GM23338 (cell line): Measurements from ENCODE around the gene C9orf85. TPM values are rescaled to one million over a fixed set of nuclear protein-coding genes. Genes with fewer than 3 reads are reported as not detected.

ENCODE experiments used
- ATAC-seq: fragments of 200-7000 bp; cut with Tn5 transposase; 3 replicates; pipeline ENCODE4 v1.9.1; 2020
- DNase-seq: peaks from one replicate; pipeline ENCODE4 v3.0.0-alpha.2; 2015; ENCODE audit warnings: low spot score
- H2AFZ ChIP-seq: fragments of 200-600 bp; sonication (generic); 2 replicates; pipeline ENCODE4 v1.8.0; 2016; ENCODE audit warnings: antibody characterized with exemption, mild to moderate bottlenecking, moderate library complexity
- H3F3A ChIP-seq: fragments of 200-600 bp; sonication (generic); replicated peaks from 2 replicates; pipeline ENCODE4 v1.8.0; 2017; ENCODE audit warnings: antibody characterized with exemption, mixed run types, low read depth
- H3K27ac ChIP-seq: fragments of 200-600 bp; sonication (generic); 2 replicates; pipeline ENCODE4 v1.6.1; 2016; ENCODE audit warnings: low read depth
- H3K27me3 ChIP-seq: fragments of 200-600 bp; sonication (generic); 2 replicates; pipeline ENCODE4 v1.8.0; 2016; ENCODE audit warnings: mild to moderate bottlenecking, mixed run types, moderate library complexity; ENCODE audit not compliant: insufficient read depth
- H3K36me3 ChIP-seq: fragments of 200-600 bp; sonication (generic); 2 replicates; pipeline ENCODE4 v1.8.0; 2016; ENCODE audit warnings: mild to moderate bottlenecking; ENCODE audit not compliant: insufficient read depth
- H3K4me1 ChIP-seq: fragments of 200-600 bp; sonication (generic); 2 replicates; pipeline ENCODE4 v1.8.0; 2016; ENCODE audit warnings: mild to moderate bottlenecking, moderate library complexity; ENCODE audit not compliant: insufficient read depth
- H3K4me2 ChIP-seq: fragments of 200-600 bp; sonication (generic); 2 replicates; pipeline ENCODE4 v1.7.1; 2017; ENCODE audit warnings: mixed run types
- H3K4me3 ChIP-seq: fragments of 200-600 bp; sonication (generic); 2 replicates; pipeline ENCODE4 v1.6.1; 2016; ENCODE audit warnings: mixed run types
- H3K79me2 ChIP-seq: fragments of 200-600 bp; sonication (generic); replicated peaks from 2 replicates; pipeline ENCODE4 v1.8.0; 2017; ENCODE audit warnings: mild to moderate bottlenecking; ENCODE audit not compliant: insufficient read depth
- H3K9me2 ChIP-seq: fragments of 200-600 bp; sonication (generic); 2 replicates; pipeline ENCODE4 v1.8.0; 2017; ENCODE audit not compliant: insufficient read depth
- H4K20me1 ChIP-seq: fragments of 200-600 bp; sonication (generic); replicated peaks from 2 replicates; pipeline ENCODE4 v1.8.0; 2017; ENCODE audit warnings: mild to moderate bottlenecking; ENCODE audit not compliant: insufficient read depth
- H3K27ac Mint-ChIP-seq: 2 replicates; pipeline ENCODE4 v1.8.0; 2020; ENCODE audit warnings: inconsistent platforms, mild to moderate bottlenecking, moderate library complexity, mixed read lengths
- H3K27me3 Mint-ChIP-seq: 3 replicates; pipeline ENCODE4 v1.8.0; 2022; ENCODE audit warnings: low read depth, mild to moderate bottlenecking, moderate library complexity, mixed read lengths, inconsistent platforms; ENCODE audit not compliant: insufficient read depth, poor library complexity
- H3K36me3 Mint-ChIP-seq: 3 replicates; pipeline ENCODE4 v1.8.0; 2021; ENCODE audit warnings: low read depth, mild to moderate bottlenecking, inconsistent platforms, moderate library complexity, mixed read lengths
- H3K4me1 Mint-ChIP-seq: 3 replicates; pipeline ENCODE4 v1.8.0; 2020; ENCODE audit warnings: mild to moderate bottlenecking, inconsistent platforms, mixed read lengths
- H3K4me3 Mint-ChIP-seq: 3 replicates; pipeline ENCODE4 v1.8.0; 2021; ENCODE audit warnings: moderate library complexity, mild to moderate bottlenecking, inconsistent platforms, mixed read lengths
- H3K9me3 Mint-ChIP-seq: 3 replicates; pipeline ENCODE4 v1.8.0; 2020; ENCODE audit warnings: moderate library complexity, mild to moderate bottlenecking, inconsistent platforms, mixed read lengths
- CREB1 ChIP-seq: fragments of 250-450 bp; sonication (Bioruptor Pico); IDR thresholded peaks from 2 replicates; pipeline ENCODE4 v1.5.0; 2020; ENCODE audit warnings: low read depth, mild to moderate bottlenecking, moderate library complexity
- CTCF ChIP-seq, 2 experiments: fragments of 200-600 bp in 1 of 2; sonication (generic) in 1 of 2; conservative IDR thresholded peaks; 2 replicates each; pipeline versions ENCODE4 v1.5.1 to v1.6.1; 2016 to 2017; ENCODE audit warnings: antibody characterized with exemption in 2 of 2, low read depth in 2 of 2, mild to moderate bottlenecking in 2 of 2, moderate library complexity in 1 of 2
- EZH2phosphoT487 ChIP-seq: fragments of 200-600 bp; sonication (generic); IDR thresholded peaks from one replicate; pipeline ENCODE4 v1.8.1; 2018; ENCODE audit warnings: antibody characterized with exemption; ENCODE audit not compliant: unreplicated experiment
- JUNB ChIP-seq: IDR thresholded peaks from one replicate; pipeline ENCODE4 v1.6.1; 2016; ENCODE audit warnings: antibody characterized with exemption; ENCODE audit not compliant: unreplicated experiment
- REST ChIP-seq: IDR thresholded peaks from one replicate; pipeline ENCODE4 v1.6.1; 2018; ENCODE audit warnings: antibody characterized with exemption; ENCODE audit not compliant: unreplicated experiment
- STAT1 ChIP-seq: IDR thresholded peaks from one replicate; pipeline ENCODE4 v1.6.1; 2016; ENCODE audit warnings: antibody characterized with exemption; ENCODE audit not compliant: unreplicated experiment
- ZNF114 ChIP-seq: fragments of 250-450 bp; sonication (Bioruptor Pico); IDR thresholded peaks from 2 replicates; pipeline ENCODE4 v1.5.0; 2020; ENCODE audit warnings: mild to moderate bottlenecking, moderate library complexity
- ZNF331 ChIP-seq: fragments of 250-450 bp; sonication (Bioruptor Pico); IDR thresholded peaks from 2 replicates; pipeline ENCODE4 v1.5.0; 2020; ENCODE audit warnings: low read depth, mild to moderate bottlenecking, moderate library complexity
- ZNF462 ChIP-seq: fragments of 250-450 bp; sonication (Bioruptor Pico); IDR thresholded peaks from 2 replicates; pipeline ENCODE4 v1.5.0; 2020; ENCODE audit warnings: mild to moderate bottlenecking, moderate library complexity
- polyA plus RNA-seq: library from polyadenylated mRNA; unstranded; fragments of >200 nt; fragmentation: Nextera tagmentation; extraction: Ambion mirVana; gene quantifications from 2 replicates; pipeline ENCODE4 v1.2.1, GENCODE V29; 2016
- total RNA-seq: library from RNA; depleted of rRNA; stranded (reverse); fragments of >200 nt; shearing (Covaris generic); gene quantifications from 2 replicates; pipeline ENCODE4 v1.2.3, GENCODE V29; 2014

The C9orf85 gene
- total and polyA plus RNA-seq, 2 experiments from 2014 or later = 10.3 to 20.8 TPM

- Mint-ChIP-seq H3K9me3 (peaks cover 28% of the 10 kb centered on the region), H3K4me3 (no peak overlapping the region), H3K4me1 (peaks cover 35% of the 10 kb centered on the region), H3K27ac (0 out of 2 replicates have a peak overlapping the region, but pooled peaks have one; percentile 12), H3K27me3 (peaks cover 4% of the 10 kb centered on the region), H3K36me3 (peaks cover 59% of the 10 kb centered on the region)
- Histone ChIP-seq H4K20me1 (no peaks in the 10 kb centered on the region), H3K79me2 (peaks cover 51% of the 10 kb centered on the region), H3F3A (no peaks in the 10 kb centered on the region), H2AFZ (no peak overlapping the region), H3K4me2 (no peak overlapping the region), H3K9me2 (no peaks in the 10 kb centered on the region), H3K4me3 (no peak overlapping the region), H3K36me3 (peaks cover 19% of the 10 kb centered on the region; the same call in 1 of the 2 replicates), H3K27ac (no peak overlapping the region), H3K27me3 (no peaks in the 10 kb centered on the region), H3K4me1 (peaks cover 22% of the 10 kb centered on the region)
- ATAC-seq (no peak), DNase-seq (no peak)
- no peak for TF ChIP-seq ZNF462
- TF ChIP-seq ZNF331 (CRISPR knock-in tag) = no peak
- no peak for TF ChIP-seq CTCF (conservative IDR thresholded peaks at IDR 0.05; ENCODE audit: low read depth in 2 of 2)
- TF ChIP-seq REST = no peak
- TF ChIP-seq STAT1 = no peak
- TF ChIP-seq CREB1 (CRISPR knock-in tag) = no peak
- no peak for TF ChIP-seq EZH2phosphoT487
- no peak for TF ChIP-seq JUNB
- no peak for TF ChIP-seq ZNF114 (CRISPR knock-in tag)
Measured at GRCh38 chr9:71968541-71969090, 57.2 kb downstream of the C9orf85 start.
